HG03521 (cell line): ENCODE results near the gene EIF2AK3.
"Not testable (repeated sequence)": the region's sequence is repeated elsewhere in the genome, so short reads cannot be mapped to it uniquely, and the experiment has no call there.

Experiments used
- ATAC-seq: cut with Tn5 transposase; IDR thresholded peaks from one replicate; pipeline ENCODE4 v1.9.1; 2021; ENCODE audit warnings: mild to moderate bottlenecking, moderate library complexity; ENCODE audit not compliant: unreplicated experiment

EIF2AK3 gene

GRCh38 chr2:88637464-88637863 lies 10.2 kb upstream of the EIF2AK3 start:
- no peak for ATAC-seq

GRCh38 chr2:88636026-88636425 lies 8.8 kb upstream of the EIF2AK3 start:
- no peak for ATAC-seq

GRCh38 chr2:88632569-88632968 lies 5.3 kb upstream of the EIF2AK3 start:
- no peak for ATAC-seq

GRCh38 chr2:88628571-88628939 lies 1.3 kb upstream of the EIF2AK3 start:
- ATAC-seq = no peak

DNA sequence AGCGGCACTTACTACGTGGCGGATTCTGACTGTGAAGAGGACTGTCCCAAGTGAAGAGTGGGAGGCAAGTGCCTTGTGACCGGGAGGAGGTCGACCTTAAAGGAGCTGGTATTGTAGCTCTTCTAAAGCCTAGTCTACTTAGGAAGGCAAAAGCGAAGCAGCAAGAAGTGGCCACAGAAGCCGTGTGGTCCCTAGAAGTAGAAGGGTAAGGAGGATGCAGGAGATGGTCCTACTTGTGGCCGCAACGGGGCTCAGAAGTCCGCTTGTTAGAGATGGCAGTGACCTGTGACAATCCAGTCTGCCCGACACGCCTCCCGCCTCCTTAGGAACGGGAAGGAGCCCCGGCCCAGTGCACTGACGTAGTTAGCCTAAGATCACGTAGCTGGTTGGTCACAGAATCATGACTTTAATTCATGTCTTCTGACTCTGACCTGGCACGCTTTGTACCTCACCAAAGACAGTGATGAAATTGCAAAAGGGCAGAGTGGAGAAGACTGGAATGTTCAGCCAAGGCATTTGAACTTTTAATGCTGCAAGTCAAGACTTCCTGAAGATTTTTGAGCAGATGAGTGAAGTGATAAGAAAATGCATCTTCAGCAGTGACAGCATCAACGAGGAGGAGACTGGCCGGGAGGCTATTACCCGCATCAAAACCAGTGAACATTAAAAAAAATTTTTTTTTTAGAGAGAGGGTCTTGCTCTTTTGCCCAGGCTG lies 749 bp upstream of the EIF2AK3 start:
- ATAC-seq = peak; percentile 31

DNA sequence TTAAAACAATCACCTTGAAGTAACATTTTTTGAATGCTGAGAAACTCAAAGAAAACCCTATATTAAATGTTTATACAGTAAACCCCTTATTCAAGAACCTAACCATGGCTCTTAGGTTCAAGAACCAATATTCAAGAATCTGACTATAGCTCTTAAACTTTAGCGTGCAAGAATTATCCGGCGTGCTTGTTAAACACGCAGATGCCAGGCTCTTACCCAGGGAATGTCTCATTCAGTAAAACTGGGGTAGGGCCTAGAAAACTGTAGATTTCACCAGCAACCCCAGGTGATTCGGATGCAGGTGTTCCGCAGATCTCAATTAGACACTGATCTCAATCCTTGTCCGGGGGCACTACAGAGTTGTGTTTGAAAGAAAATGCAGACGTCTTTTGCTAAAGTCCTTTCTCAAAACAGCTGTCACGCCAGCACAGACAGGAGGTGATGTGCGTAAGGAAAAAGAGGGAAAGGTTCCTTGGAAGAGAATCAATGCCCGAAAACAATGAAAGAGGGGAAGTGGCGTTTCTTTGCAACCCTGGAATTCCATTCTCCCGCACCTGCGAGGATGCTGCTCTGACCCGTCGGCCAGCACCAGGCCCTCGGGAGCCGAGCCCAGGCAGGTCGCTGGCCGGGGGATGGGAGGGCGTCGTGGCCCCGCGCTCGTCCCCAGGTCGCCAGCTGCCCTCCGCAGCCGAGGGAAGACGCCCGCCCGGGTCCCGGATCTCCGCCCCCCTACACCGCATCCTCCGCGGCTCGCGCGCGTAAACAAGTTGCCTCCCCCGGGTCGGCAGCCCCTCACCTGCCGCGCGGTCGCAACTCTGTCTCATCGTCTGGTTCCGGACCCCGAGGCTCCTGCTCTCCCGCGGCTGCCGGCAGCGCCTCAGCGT lies 851 bp downstream of the EIF2AK3 start:
- peak; percentile 1 for ATAC-seq

DNA sequence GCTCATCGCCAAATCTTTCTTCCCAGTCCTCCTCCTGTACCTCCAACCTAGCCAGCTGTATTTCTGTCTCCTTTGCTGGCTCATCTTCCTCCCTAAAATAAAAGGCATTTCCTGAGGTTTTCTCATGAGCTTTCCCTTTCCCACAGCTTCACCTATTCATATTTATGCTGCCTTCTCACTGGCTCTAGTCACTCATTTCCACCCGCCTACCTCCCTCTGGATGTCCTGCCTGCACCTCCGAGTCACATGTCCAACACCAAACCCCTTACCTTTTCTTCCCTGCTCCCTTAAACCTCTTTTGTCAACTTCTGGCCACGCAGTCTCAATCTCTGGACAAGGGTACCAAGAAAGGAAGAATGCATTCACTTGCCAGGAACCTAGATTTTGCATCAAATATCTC lies 2.8 kb downstream of the EIF2AK3 start:
- ATAC-seq = no peak

DNA sequence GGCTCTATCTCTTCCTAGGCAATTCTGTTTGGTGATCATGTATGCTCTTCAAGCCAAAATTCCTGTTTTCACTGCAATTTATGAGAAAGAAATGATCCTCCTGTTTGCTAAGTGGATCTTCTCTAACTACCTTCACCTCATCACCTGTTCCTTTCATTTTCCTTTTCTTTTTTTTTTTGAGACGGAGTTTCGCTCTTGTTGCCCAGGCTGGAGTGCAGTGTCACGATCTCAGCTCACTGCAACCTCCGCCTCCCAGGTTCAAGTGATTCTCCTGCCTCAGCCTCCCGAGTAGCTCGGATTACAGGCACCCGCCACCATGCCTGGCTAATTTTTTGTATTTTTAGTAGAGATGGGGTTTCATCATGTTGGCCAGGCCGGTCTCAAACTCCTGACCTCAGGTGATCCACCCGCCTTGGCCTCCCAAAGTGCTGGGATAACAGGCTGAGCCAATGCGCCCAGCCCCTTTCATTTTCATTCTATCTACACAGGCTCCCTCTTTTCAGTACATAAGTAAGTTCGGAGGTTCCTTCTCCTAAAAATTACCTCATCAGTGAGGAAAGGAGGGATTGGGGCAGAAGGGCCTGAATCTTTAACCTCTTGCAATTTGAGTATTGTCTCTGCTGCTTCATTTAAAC lies 3.3 kb downstream of the EIF2AK3 start:
- ATAC-seq = not testable (repeated sequence)

DNA sequence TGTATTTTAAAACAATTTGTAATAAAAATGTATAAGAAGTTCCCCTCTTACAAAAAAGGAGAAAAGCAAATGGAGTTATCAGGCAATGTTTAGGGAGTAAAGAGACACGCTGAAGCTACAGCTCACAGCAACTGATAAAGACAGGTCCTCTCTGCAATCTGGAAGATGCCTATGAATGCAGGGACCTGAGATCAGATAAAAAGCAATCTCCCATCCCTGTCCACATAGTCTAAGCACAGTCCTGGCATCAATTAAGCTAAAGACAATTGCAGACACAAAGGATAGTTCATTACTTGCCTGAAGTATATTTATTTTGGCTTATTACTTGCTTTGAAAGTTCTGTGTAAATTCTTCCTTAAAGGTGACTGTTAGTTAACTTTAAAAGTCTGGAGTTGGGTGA lies 5.0 kb downstream of the EIF2AK3 start:
- ATAC-seq = no peak

GRCh38 chr2:88621432-88621831 lies 5.8 kb downstream of the EIF2AK3 start:
- no peak for ATAC-seq

DNA sequence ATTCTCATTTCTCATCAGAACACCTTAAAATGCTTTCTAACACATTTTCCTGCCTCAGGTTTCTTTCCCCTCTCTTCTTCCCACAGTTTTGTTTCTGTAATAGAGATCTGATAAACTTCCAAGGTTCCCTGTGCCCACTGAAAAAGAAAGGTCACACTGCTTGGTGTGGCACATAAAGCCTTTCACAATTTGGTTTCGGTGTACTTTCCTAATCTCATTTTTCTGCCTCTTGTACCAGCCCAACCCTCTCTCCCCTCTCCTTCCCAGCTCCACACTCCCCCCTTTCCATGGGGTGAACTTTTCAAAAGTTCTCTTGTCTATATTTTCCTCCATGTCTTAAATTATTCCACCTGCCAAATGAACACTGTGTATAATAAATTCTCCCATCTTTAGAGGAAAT lies 7.2 kb downstream of the EIF2AK3 start:
- ATAC-seq = no peak

- peak; percentile 50 for ATAC-seq
Observed at GRCh38 chr2:88615822-88616221, 11.4 kb downstream of the EIF2AK3 start.

DNA sequence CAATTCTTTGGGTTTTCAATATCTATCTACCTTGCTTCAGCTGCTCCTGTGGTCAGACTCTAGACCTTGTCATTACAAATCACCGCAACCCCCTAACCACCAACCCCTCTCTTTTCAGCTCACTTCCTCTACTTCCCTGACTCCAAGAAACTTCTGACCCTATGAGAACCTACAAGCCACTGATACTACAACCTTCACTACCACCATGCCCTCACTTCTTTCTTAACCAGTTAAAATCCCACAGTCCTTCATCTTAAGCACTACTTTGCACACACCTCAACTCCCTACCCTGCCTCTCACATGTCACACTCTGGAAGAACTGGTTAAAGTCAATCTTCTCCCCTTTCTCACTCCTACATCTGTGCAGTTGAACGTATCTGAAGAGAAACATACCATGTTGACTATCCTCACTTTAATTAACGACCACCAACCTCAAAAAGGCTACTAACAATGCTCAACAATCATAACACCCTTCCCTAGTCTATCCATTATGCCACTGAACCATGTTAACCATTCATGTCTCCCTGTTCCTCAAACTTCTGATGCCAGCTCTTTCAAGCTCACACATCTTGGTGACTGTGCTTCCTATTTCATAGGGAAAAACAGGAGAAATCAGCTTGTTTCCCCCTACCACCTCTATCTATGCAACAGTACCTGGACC lies 12.6 kb downstream of the EIF2AK3 start:
- peak; percentile 77 for ATAC-seq

- ATAC-seq = no peak
Observed at GRCh38 chr2:88613921-88614320, 13.3 kb downstream of the EIF2AK3 start.

DNA sequence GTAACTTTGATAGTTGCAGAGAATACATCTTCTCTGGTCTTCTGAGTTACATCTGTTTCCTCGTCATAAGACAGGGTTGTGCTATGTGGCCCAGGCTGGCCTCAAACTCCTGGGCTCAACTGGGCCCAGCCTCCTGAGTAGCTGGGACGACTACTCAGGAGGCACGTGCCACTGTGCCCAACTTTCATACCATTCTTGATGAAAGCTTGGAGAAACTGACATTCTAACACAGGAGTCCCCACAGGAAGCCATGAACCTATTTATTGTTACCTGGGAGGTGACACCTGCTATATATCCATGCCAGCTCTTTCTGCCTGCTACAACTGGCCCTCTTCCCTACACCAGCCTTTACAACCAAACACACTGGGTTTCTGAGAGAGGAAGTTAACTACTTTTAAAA lies 19.1 kb downstream of the EIF2AK3 start:
- ATAC-seq = no peak

GRCh38 chr2:88607416-88607815 lies 19.8 kb downstream of the EIF2AK3 start:
- no peak for ATAC-seq

DNA sequence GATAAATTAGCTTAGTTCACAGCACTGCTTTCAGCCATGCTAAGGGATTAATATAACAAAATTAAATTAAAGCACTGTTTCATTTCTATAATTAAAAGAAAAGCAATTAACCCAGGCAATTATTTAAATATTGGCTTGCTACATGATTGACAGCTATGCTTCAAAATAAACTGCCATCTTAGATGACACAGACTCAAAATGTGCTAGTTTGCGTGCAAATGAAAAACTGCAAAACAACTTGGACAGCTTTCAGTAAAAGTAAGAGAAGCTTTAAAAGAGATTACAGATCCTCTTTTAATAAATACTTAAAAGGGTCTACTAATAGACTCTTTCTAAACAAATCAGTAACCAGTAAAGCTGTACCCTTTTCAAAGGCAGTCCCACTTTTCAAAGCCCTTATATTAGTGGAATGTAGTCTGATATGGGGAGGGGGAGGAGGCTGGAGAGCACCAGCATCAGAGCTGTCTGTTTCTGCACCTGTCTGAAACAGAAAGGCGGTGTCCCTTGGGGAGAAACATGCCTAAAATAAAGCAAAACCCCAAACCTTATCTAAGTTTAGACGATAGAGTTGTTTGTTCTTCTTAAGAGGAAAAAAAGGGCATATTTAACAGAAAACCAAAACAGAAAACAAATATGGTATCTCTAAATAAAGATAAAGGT lies 20.8 kb downstream of the EIF2AK3 start:
- peak; percentile 86 for ATAC-seq

- ATAC-seq = no peak
Observed at GRCh38 chr2:88603146-88603545, 24.1 kb downstream of the EIF2AK3 start.

- ATAC-seq = no peak
Observed at GRCh38 chr2:88602022-88602421, 25.2 kb downstream of the EIF2AK3 start.

- ATAC-seq = no peak
Observed at GRCh38 chr2:88601286-88601685, 26.0 kb downstream of the EIF2AK3 start.

GRCh38 chr2:88600038-88600465 lies 27.2 kb downstream of the EIF2AK3 start:
- ATAC-seq = peak; percentile 99
